KMS-11 (cell line): Measurements from ENCODE around the gene DPH7.

Source experiments
- H2AFZ ChIP-seq: fragments of 200-600 bp; sonication (generic); 2 replicates; pipeline ENCODE4 v1.6.1; 2016; ENCODE audit warnings: antibody characterized with exemption, mixed run types, low read depth
- H3K27ac ChIP-seq: fragments of 200-600 bp; sonication (generic); 2 replicates; pipeline ENCODE4 v1.6.1; 2016; ENCODE audit warnings: mild to moderate bottlenecking, mixed run types
- H3K27me3 ChIP-seq: fragments of 200-600 bp; sonication (generic); 2 replicates; pipeline ENCODE4 v1.6.1; 2017; ENCODE audit warnings: mild to moderate bottlenecking, low read depth, mixed run types, moderate library complexity; ENCODE audit not compliant: insufficient read depth
- H3K36me3 ChIP-seq: fragments of 200-600 bp; sonication (generic); 2 replicates; pipeline ENCODE4 v1.6.1; 2017; ENCODE audit warnings: mild to moderate bottlenecking, mixed run types; ENCODE audit not compliant: insufficient read depth
- H3K4me1 ChIP-seq: fragments of 200-600 bp; sonication (generic); 2 replicates; pipeline ENCODE4 v1.6.1; 2016; ENCODE audit warnings: mild to moderate bottlenecking, low read depth, mixed run types; ENCODE audit not compliant: poor library complexity, severe bottlenecking
- H3K4me2 ChIP-seq: fragments of 200-600 bp; sonication (generic); 2 replicates; pipeline ENCODE4 v1.7.0; 2016; ENCODE audit warnings: mild to moderate bottlenecking, mixed run types
- H3K4me3 ChIP-seq: fragments of 200-600 bp; sonication (generic); IDR thresholded peaks from 2 replicates; pipeline ENCODE4 v1.6.1; 2017; ENCODE audit warnings: low read depth, low read length, mixed read lengths; ENCODE audit not compliant: insufficient read depth
- H3K79me2 ChIP-seq: fragments of 200-600 bp; sonication (generic); 2 replicates; pipeline ENCODE4 v1.6.1; 2016; ENCODE audit warnings: low read depth, mixed run types; ENCODE audit not compliant: insufficient read depth
- H3K9ac ChIP-seq: fragments of 200-600 bp; sonication (generic); 2 replicates; pipeline ENCODE4 v1.6.1; 2016; ENCODE audit warnings: mild to moderate bottlenecking, mixed run types
- H4K20me1 ChIP-seq: fragments of 200-600 bp; sonication (generic); 2 replicates; pipeline ENCODE4 v1.6.1; 2016; ENCODE audit warnings: mild to moderate bottlenecking, mixed run types; ENCODE audit not compliant: insufficient read depth
- TF ChIP-seq, protein P1 (sequence below): fragments of 200-600 bp; sonication (generic); conservative IDR thresholded peaks from 2 replicates; pipeline ENCODE4 v1.6.1; 2017; ENCODE audit warnings: low read depth, mild to moderate bottlenecking, antibody characterized with exemption, low read length, moderate library complexity, mixed read lengths

DPH7 gene

DNA sequence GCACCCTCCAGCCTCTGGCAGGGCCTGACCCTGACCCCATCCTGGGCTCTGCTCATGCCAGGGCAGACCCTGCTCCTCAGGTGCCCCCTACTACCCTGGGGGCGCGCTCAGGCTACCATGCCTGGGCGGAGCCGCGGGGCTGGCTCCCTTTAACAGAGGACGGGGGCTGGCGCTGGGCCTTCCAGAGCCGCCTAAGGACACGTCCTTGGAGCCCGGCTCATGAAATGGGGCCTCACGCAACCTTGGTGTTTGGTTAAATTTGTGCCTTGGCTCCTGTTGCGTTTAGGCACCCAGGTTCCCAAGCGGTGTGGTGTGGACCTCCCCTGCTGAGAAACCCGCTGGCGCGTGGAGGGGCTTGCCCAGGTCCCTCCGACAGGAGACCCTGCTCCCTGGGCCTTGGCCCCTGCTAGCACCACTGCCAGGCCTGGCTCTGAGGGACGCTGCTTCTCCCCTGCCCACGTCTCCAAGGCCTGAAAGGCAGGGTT is 36.7 kb upstream of the DPH7 start:
- H4K20me1 ChIP-seq, result no peaks in the 10 kb centered on the region
- H3K4me1 ChIP-seq, result peaks cover 22% of the 10 kb centered on the region
- TF ChIP-seq, protein P1, sequence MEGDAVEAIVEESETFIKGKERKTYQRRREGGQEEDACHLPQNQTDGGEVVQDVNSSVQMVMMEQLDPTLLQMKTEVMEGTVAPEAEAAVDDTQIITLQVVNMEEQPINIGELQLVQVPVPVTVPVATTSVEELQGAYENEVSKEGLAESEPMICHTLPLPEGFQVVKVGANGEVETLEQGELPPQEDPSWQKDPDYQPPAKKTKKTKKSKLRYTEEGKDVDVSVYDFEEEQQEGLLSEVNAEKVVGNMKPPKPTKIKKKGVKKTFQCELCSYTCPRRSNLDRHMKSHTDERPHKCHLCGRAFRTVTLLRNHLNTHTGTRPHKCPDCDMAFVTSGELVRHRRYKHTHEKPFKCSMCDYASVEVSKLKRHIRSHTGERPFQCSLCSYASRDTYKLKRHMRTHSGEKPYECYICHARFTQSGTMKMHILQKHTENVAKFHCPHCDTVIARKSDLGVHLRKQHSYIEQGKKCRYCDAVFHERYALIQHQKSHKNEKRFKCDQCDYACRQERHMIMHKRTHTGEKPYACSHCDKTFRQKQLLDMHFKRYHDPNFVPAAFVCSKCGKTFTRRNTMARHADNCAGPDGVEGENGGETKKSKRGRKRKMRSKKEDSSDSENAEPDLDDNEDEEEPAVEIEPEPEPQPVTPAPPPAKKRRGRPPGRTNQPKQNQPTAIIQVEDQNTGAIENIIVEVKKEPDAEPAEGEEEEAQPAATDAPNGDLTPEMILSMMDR, result no peak
- H3K27ac ChIP-seq, result no peak overlapping the region
- H3K36me3 ChIP-seq, result no peaks in the 10 kb centered on the region; the same call in 1 of the 2 replicates
- H3K27me3 ChIP-seq, result no peaks in the 10 kb centered on the region
- H3K4me2 ChIP-seq, result no peak overlapping the region
- peaks cover 27% of the 10 kb centered on the region for H3K79me2 ChIP-seq
- H3K4me3 ChIP-seq, result no peak overlapping the region
- no peak overlapping the region for H2AFZ ChIP-seq
- H3K9ac ChIP-seq, result no peak overlapping the region

DNA sequence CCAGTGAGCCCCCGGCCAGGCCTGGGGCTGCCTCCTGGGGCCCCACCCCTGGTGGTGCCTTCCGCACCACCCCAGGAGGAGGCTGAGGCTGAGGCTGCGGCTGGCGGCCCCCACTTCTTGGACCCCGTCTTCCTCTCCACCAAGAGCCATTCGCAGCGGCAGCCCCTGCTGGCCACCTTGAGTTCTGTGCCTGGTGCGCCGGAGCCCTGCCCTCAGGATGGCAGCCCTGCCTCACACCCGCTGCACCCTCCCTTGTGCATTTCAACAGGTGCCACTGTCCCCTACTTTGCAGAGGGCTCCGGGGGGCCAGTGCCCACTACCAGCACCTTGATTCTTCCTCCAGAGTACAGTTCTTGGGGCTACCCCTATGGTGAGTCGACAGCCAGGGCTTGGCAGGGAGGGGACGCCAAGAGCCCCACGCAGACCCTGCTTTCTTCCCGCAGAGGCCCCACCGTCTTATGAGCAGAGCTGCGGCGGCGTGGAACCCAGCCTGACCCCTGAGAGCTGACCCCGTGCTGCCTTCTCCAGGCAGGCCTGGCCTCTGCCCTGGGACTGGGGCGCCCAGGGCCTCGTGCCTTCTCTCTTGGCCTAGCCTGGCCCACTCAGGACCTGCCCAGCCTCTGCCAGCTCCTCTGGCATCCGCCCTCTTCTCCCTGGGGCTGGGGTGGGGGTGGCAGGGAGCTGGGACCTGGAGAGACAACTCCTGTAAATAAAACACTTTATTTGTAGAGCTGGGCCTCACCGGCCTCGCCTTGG is 36.1 kb upstream of the DPH7 start:
- H3K36me3 ChIP-seq, result no peaks in the 10 kb centered on the region; the same call in 1 of the 2 replicates
- no peaks in the 10 kb centered on the region for H4K20me1 ChIP-seq
- no peak overlapping the region for H3K27ac ChIP-seq
- no peak overlapping the region for H3K9ac ChIP-seq
- H3K79me2 ChIP-seq, result peaks cover 22% of the 10 kb centered on the region
- H3K4me1 ChIP-seq, result peaks cover 16% of the 10 kb centered on the region
- no peaks in the 10 kb centered on the region for H3K27me3 ChIP-seq
- H3K4me3 ChIP-seq, result no peak overlapping the region
- TF ChIP-seq, protein P1, result no peak
- no peak overlapping the region for H3K4me2 ChIP-seq
- H2AFZ ChIP-seq, result no peak overlapping the region

DNA sequence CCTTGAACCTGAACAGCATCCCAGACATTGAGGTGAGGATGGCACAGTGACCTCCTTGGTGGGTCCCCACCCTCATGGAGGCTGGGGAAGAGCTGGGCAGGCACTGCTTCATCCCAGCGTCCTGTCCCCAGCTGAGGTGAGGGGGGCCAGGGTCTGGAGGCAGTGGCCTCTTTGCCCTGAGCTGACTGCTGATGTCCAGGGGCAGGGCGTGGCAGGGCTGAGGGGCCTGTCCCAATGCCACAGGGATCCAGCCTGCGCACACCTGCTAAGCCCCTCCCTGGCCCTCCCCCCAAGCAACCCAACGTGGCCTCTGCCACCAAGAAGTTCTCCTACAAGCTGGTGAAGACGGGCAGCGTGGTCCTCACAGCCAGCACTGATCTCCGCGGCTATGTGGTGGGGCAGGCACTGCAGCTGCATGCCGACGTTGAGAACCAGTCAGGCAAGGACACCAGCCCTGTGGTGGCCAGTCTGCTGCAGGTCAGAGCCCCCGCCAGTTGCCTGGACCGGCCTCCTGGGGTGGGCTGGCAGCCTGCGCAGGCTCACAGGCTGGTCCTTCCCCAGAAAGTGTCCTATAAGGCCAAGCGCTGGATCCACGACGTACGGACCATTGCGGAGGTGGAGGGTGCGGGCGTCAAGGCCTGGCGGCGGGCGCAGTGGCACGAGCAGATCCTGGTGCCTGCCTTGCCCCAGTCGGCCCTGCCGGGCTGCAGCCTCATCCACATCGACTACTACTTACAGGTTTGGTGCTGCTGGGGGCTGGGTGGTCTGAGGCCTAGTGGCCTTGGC is 35.2 kb upstream of the DPH7 start:
- Histone ChIP-seq H4K20me1 (no peaks in the 10 kb centered on the region), H3K9ac (no peak overlapping the region), H3K36me3 (no peaks in the 10 kb centered on the region; the same call in 1 of the 2 replicates), H3K79me2 (peaks cover 16% of the 10 kb centered on the region), H3K4me1 (peaks cover 14% of the 10 kb centered on the region), H3K27ac (no peak overlapping the region), H3K4me2 (no peak overlapping the region), H2AFZ (no peak overlapping the region), H3K27me3 (no peaks in the 10 kb centered on the region), H3K4me3 (no peak overlapping the region)
- TF ChIP-seq, protein P1, result no peak

DNA sequence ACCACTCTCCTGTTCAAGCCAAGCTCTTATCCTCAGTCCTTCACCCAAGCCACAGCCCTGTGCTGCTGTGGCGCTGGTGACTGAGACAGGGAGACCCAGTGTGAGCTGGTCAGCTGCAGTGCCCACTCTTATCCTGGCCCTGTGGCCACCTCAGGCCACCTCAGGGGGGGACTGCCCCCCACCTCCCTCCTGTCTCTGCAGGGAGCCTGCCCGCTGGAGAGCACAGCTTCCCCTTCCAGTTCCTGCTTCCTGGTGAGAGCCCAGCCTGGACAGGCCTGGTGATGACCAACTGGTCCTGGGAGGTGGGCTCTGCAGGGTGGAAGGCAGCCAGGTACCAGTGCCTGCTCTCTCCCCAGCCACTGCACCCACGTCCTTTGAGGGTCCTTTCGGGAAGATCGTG is 34.5 kb upstream of the DPH7 start:
- Histone ChIP-seq H3K27me3 (no peaks in the 10 kb centered on the region), H4K20me1 (no peaks in the 10 kb centered on the region), H2AFZ (no peak overlapping the region), H3K27ac (no peak overlapping the region), H3K4me1 (peaks cover 14% of the 10 kb centered on the region), H3K4me2 (no peak overlapping the region), H3K36me3 (no peaks in the 10 kb centered on the region; the same call in 1 of the 2 replicates), H3K9ac (no peak overlapping the region), H3K4me3 (no peak overlapping the region), H3K79me2 (peaks cover 14% of the 10 kb centered on the region)
- TF ChIP-seq, protein P1, result no peak
